GM19193 (cell line): Measurements from ENCODE around the gene IER5.
A peak's percentile ranks its signal among the peaks of the same experiment; 100 is the strongest.

Experiments used
- POLR2A ChIP-seq: IDR thresholded peaks from 4 replicates; pipeline ENCODE4 v1.6.1; 2011; ENCODE audit not compliant: insufficient read depth, insufficient read length; ENCODE audit errors: extremely low read depth

Gene IER5

GRCh38 chr1:181127898-181128453 lies 39.5 kb downstream of the IER5 start:
- no peak for TF ChIP-seq POLR2A

DNA sequence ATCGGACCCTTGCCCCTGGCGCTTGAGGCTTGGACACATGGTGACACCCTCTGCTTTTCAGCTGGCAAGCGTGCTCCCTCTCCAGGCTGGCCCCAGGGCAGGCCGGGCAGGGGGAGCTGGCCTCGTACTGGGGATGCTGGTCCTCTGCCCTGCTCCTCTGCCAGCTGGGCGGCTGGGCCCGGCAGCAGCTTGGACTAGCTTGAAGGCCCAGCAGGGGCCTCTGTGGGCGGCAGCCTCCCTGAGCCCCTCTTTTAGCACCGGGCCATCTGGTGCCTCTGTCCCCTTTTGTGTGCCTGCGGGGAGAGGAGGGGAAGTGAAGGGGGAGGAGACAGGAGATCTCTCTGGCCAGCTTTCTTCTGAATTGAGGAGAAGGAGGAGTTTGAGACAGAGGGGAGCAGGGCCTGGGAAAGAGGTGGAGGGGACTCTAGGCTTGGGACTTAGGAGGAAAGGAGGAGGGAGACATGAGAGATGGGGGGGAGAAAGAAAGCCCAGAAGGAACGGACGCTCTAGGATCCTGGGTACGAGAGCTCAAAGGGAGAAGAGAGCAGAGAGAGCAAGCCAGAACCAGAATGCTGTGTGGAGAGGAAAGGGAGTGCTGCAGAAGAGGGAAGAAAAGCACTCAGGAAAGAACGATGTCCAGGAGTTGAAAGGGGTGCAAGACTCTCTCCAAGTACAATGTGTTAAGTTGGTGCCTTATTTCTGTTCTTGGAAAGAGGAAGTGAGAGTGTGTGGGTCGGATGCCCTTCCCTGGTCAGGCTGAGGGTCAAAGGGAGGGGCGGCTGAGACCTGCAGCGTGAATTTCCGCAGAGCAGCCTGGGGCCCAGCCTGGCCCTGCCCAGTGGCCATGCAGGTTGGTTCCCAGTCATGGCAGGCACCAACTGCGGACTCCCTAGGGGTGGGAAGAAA lies 40.3 kb downstream of the IER5 start:
- peak; percentile 52 for TF ChIP-seq POLR2A

- peak; percentile 43 for TF ChIP-seq POLR2A
Measured at GRCh38 chr1:181129771-181130606, 41.5 kb downstream of the IER5 start.

- TF ChIP-seq POLR2A: peak; percentile 52
Measured at GRCh38 chr1:181131255-181131941, 42.9 kb downstream of the IER5 start.

DNA sequence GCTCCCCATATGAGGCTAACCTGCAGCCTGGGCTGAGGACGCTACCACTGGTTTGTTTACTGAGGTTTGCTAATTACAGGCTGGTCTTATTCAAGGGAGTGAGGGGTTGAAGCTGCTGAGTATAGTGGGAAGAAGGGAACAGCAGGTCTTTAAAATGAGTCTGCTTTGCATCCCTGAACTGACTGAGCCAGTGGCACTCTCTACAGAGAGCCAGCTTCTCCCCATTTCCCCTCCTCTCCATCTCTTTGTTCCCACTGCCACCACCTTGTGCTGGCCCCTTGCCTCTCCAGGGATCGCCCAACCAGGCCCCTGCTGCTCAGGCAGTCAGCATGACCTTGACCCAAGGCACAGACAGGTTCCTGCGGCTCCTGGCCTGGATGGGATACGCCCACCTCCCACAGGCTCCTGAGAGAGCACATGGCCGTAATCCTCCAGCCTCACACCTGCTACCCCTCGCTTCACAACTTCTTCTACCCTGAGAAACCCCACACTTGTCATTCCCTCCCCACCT lies 45.0 kb downstream of the IER5 start:
- TF ChIP-seq POLR2A: peak; percentile 37

GRCh38 chr1:181133969-181134418 lies 45.5 kb downstream of the IER5 start:
- TF ChIP-seq POLR2A: peak; percentile 20

GRCh38 chr1:181134543-181135436 lies 46.3 kb downstream of the IER5 start:
- TF ChIP-seq POLR2A: peak; percentile 65

DNA sequence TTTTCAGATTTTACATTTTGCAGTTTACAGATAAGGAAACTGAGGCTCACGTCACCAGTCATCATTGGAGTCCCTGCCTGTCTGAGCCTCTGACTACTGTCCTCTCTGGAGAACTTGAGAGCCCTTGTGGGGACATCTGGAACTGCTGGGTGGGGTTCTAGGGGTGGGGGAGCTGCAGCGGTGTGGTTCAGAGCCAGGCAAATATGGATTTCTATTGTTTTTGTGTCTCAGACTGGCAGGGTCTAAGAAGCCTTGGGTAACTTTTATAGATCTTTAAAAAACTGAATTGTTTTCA lies 46.9 kb downstream of the IER5 start:
- TF ChIP-seq POLR2A: no peak

DNA sequence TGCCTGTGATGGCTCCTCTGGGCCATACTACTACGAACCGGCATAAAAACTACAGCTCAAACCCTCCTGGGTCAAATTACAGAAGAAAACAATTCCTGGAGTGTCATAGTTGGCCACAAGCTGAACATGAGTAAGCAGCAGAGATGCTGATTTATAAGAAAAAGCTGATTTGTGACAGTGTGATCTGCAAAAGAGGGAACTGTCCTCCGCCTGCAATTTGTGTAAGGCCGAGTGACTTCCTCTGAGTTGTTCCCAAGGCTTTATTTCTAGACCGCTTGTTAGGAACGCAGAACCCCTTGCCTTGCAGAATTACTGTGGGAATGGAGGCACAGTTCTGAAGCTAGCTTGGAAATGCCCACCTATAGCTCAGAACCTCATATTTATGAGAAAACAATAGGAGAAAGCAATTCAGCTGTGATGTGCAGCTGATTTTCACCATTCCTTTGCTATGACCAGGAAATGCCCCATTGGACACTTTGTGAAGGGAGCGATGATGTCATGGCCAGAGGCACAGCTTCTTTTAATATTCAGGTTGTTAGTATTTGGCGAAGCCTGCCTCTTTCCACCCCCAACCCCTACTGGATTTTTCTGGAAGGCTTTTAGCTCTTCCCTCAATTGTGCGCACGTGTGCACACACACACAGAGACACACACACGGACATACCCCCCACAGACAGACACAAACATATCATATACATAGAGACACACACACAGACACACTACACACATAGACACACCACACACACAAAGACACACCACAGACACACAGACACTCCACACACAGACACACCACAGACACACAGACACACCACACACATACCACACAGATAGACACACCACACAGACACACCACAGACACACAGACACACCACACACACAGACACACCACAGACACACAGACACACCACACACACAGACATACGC lies 47.6 kb downstream of the IER5 start:
- TF ChIP-seq POLR2A: no peak

- TF ChIP-seq POLR2A: no peak
Measured at GRCh38 chr1:181136738-181137122, 48.2 kb downstream of the IER5 start.

- TF ChIP-seq POLR2A: no peak
Measured at GRCh38 chr1:181137217-181137743, 48.8 kb downstream of the IER5 start.

DNA sequence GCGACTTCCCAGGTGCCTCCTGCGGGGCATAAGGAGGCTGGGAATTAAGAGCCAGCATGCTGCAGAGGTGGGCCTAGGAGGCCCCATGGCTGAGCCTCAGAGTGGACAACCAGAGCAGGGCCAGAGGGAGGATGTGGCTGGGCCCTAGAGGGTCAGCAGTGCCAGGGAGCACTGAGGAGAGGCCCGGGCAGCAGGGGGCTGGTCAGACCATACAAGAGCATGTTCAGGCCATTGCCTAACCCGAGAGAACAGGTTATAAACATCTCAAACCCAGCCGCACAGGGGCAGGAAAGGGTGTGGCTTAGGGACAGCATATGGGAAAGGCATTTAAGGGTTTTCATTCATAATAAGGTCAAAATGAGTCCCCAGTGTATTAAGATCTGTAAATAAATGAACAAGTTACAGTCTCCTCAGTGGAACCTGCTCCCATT lies 51.1 kb downstream of the IER5 start:
- TF ChIP-seq POLR2A: no peak
